ENCODE results near the gene ALG12.

GRCh38 chr22:49869086-49869830 lies 49.0 kb downstream of the ALG12 start:
- TF ChIP-seq NFIC (IDR thresholded peaks at IDR 0.05; ENCODE audit: borderline replicate concordance): no peak
- no peak for TF ChIP-seq USF2 (IDR thresholded peaks at IDR 0.05; ENCODE audit: borderline replicate concordance, low read depth, low read length)
- TF ChIP-seq CTCF (IDR thresholded peaks at IDR 0.05): no peak
- TF ChIP-seq EZH2phosphoT487 (IDR thresholded peaks at IDR 0.05; ENCODE audit: borderline replicate concordance, low read depth): no peak
- no peak for TF ChIP-seq MXI1 (IDR thresholded peaks at IDR 0.05; ENCODE audit: low read depth, low read length)
- TF ChIP-seq SMC3 (IDR thresholded peaks at IDR 0.05; ENCODE audit: low read depth, low read length): no peak
